ENCODE data around the gene UNCX. TPM values are rescaled to one million over a fixed set of nuclear protein-coding genes. Genes with fewer than 3 reads are reported as not detected.
"Not testable (repeated sequence)": the region's sequence is repeated elsewhere in the genome, so short reads cannot be mapped to it uniquely, and the experiment has no call there.

The UNCX gene
- total RNA-seq, 2 experiments from 2014 or later = not detected

GRCh38 chr7:1204460-1205140, 28.1 kb upstream of the UNCX start:
- H3K4me1 ChIP-seq (ENCODE audit: insufficient read depth, low read length, poor library complexity, severe bottlenecking) = no peaks in the 10 kb centered on the region
- BruUV-seq (replicated peaks) = no TSS peak
- H3K27ac ChIP-seq (ENCODE audit: low read depth, low read length, poor library complexity, severe bottlenecking) = no peak overlapping the region
- no peaks in the 10 kb centered on the region for H4K20me1 ChIP-seq (ENCODE audit: insufficient read depth, low read length)
- no peaks in the 10 kb centered on the region for H3K9me2 ChIP-seq (ENCODE audit: insufficient read depth, low read length)
- no peaks in the 10 kb centered on the region for H3K36me3 ChIP-seq (ENCODE audit: insufficient read depth, low read length)
- ChIA-PET CTCF (ENCODE audit: unreplicated experiment) (no interaction called here), POLR2A (no interaction called here)
- H2AFZ ChIP-seq (ENCODE audit: low read length) = no peak overlapping the region
- DNase-seq (ENCODE audit: low spot score) = no peak
- TF ChIP-seq EZH2phosphoT487 (IDR thresholded peaks at IDR 0.05; ENCODE audit: borderline replicate concordance, low read depth, low read length) (no peak), CTCF (conservative IDR thresholded peaks at IDR 0.05; ENCODE audit: low read length) (no peak)
- no peaks in the 10 kb centered on the region for H3K79me2 ChIP-seq (ENCODE audit: insufficient read depth, low read depth, low read length)
- no peaks in the 10 kb centered on the region for H3K9me3 ChIP-seq (ENCODE audit: low read length)
- H3K4me2 ChIP-seq (ENCODE audit: low read length) = no peak overlapping the region
- H3K4me3 ChIP-seq (ENCODE audit: low read depth, low read length, poor library complexity, severe bottlenecking) = no peak overlapping the region
- intact Hi-C loops (cut with micrococcal nuclease; ENCODE audit: unreplicated experiment) = no loop called here

GRCh38 chr7:1205742-1206141, 26.9 kb upstream of the UNCX start:
- H3K4me1 ChIP-seq (ENCODE audit: insufficient read depth, low read length, poor library complexity, severe bottlenecking); H2AFZ ChIP-seq (ENCODE audit: low read length); DNase-seq (ENCODE audit: low spot score); H3K27ac ChIP-seq (ENCODE audit: low read depth, low read length, poor library complexity, severe bottlenecking); H3K79me2 ChIP-seq (ENCODE audit: insufficient read depth, low read depth, low read length); H4K20me1 ChIP-seq (ENCODE audit: insufficient read depth, low read length); BruUV-seq (replicated peaks); intact Hi-C loops (cut with micrococcal nuclease; ENCODE audit: unreplicated experiment); H3K36me3 ChIP-seq (ENCODE audit: insufficient read depth, low read length); H3K4me3 ChIP-seq (ENCODE audit: low read depth, low read length, poor library complexity, severe bottlenecking); H3K9me2 ChIP-seq (ENCODE audit: insufficient read depth, low read length); POLR2A ChIA-PET; H3K9me3 ChIP-seq (ENCODE audit: low read length); CTCF ChIA-PET (ENCODE audit: unreplicated experiment); H3K4me2 ChIP-seq (ENCODE audit: low read length): not testable (repeated sequence)

- ChIA-PET POLR2A (no interaction called here), CTCF (ENCODE audit: unreplicated experiment) (no interaction called here)
- H3K9me2 ChIP-seq (ENCODE audit: insufficient read depth, low read length) = no peaks in the 10 kb centered on the region
- DNase-seq (ENCODE audit: low spot score) = no peak
- no TSS peak for BruUV-seq (replicated peaks)
- H3K27ac ChIP-seq (ENCODE audit: low read depth, low read length, poor library complexity, severe bottlenecking) = no peak overlapping the region
- no peak overlapping the region for H2AFZ ChIP-seq (ENCODE audit: low read length)
- TF ChIP-seq EZH2phosphoT487 (IDR thresholded peaks at IDR 0.05; ENCODE audit: borderline replicate concordance, low read depth, low read length) = no peak
- TF ChIP-seq CTCF (conservative IDR thresholded peaks at IDR 0.05; ENCODE audit: low read length) = no peak
- H3K36me3 ChIP-seq (ENCODE audit: insufficient read depth, low read length) = no peaks in the 10 kb centered on the region
- no peak overlapping the region for H3K4me2 ChIP-seq (ENCODE audit: low read length)
- H3K4me1 ChIP-seq (ENCODE audit: insufficient read depth, low read length, poor library complexity, severe bottlenecking) = no peaks in the 10 kb centered on the region
- no peaks in the 10 kb centered on the region for H4K20me1 ChIP-seq (ENCODE audit: insufficient read depth, low read length)
- no peaks in the 10 kb centered on the region for H3K79me2 ChIP-seq (ENCODE audit: insufficient read depth, low read depth, low read length)
- H3K4me3 ChIP-seq (ENCODE audit: low read depth, low read length, poor library complexity, severe bottlenecking) = no peak overlapping the region
- H3K9me3 ChIP-seq (ENCODE audit: low read length) = no peaks in the 10 kb centered on the region
- intact Hi-C loops (cut with micrococcal nuclease; ENCODE audit: unreplicated experiment) = no loop called here
These were observed 23.6 kb upstream of the UNCX start for GRCh38 chr7:1209097-1209496.

Measured in OCI-LY7 (cell line).